Right renal cortex interstitium (tissue), 3 donors: Measurements from ENCODE around the gene TMEM158. TPM values are rescaled to one million over a fixed set of nuclear protein-coding genes. Genes with fewer than 3 reads are reported as not detected.

Experiments used
- DNase-seq, 3 donors: peaks; one replicate each; pipeline ENCODE4 v3.0.0-alpha.2; 2013; ENCODE audit warnings: low read depth in 3 of 3, low spot score in 2 of 3
- polyA plus RNA-seq, 3 donors: library from polyadenylated mRNA; unstranded; fragments of 120-200 nt; gene quantifications; one replicate each; pipeline ENCODE4 v1.2.1, GENCODE V29; 2013; ENCODE audit not compliant: insufficient read length in 3 of 3

Gene TMEM158
- polyA plus RNA-seq, 3 donors: 5.3 to 5.5 (median 5.4) TPM

DNA sequence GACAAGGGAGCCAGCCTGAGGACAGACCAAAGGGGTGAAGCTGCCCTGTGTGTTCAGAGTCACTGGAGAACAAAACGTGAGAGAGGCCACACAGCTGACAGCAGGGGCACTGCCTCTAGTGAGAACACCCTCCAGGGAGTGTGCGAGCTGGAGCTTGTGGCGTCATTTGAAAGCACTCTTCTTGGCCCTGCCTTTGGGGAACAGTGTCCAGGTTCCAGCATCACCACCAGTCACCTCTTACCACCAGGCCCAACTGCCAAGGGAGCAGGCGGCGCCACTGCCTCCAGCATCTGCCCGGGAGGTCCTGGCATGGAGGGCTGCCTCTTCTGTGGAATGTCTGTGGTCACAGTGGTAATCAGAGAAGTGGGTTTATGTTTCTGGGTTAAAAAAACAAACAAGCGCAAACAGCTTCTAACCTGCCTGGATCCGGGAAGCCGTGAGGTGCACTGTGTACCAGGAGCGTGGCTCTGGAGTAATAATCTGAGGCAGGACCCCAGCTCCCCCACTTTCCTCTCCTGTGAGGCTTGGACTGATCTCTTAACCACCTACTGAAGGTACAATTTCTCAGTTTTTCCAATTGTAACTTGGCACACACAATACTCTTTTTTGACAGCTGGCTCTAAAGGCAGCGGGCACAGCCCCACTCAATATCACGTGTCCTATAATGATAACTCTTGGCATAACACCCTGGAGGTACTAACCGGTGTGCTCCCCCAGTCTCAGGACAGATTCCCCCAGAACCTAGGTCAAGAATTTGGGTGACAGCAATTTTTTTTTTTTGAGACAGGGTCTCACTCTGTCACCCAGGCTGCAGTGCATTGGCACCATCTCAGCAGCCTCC, 47.7 kb downstream of the TMEM158 start:
- no peak for DNase-seq

- no peak for DNase-seq
Measured at GRCh38 chr3:45176912-45177311, 49.2 kb downstream of the TMEM158 start.

Other genes with a start within 250 kb of the TMEM158 start
- 10 to 100 TPM; 19.9 to 22.8 (median 20.9) TPM for gene CLEC3B, start 200.0 kb downstream of the TMEM158 start, polyA plus RNA-seq
- 1 to 10 TPM in 2 of 3 donors, under 1 TPM in 1; 0.89 to 1.8 (median 1.1) TPM for gene CDCP1, start 79.9 kb downstream of the TMEM158 start, polyA plus RNA-seq
- 10 to 100 TPM; 28.5 to 31.0 (median 29.8) TPM for gene LARS2, start 162.3 kb upstream of the TMEM158 start, polyA plus RNA-seq